ENCODE measurements around the gene AHRR. TPM values are rescaled to one million over a fixed set of nuclear protein-coding genes. Genes with fewer than 3 reads are reported as not detected.

The AHRR gene
- total and polyA plus RNA-seq, 8 donors: 0.63 to 47.8 (median 1.1) TPM; not detected in 1

DNA sequence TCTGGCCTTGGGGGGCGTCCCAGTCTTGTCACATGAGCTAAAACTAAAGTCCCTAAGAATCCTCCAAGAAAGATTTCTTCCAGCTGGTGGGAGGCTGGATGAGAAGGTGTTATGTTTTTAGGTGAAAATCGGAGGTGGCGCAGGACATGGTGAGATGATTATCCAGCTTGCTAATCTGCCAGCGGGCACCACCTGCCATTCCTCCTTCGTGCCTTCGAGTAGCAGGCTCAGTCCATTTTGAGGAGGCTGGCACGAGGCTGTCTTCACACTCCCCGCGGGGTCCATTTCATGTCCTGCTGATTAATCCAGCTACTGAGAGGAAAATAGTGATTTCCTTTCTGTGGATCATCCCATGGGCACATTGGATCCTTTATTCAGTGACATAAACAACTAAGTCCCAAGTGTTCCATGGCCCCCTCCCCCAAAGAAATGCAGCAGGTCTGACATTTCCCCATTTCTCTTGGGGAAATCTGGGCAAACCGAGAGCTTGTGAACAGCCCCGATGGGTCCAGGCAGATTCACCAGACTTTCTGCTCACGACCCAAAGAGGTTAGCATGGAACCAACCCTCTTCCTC, 83.2 kb downstream of the AHRR start:
- TF ChIP-seq POLR2A (IDR thresholded peaks at IDR 0.05) (no peak), POLR2AphosphoS5 (IDR thresholded peaks at IDR 0.05) (no peak), EP300 (IDR thresholded peaks at IDR 0.05) (no peak)
- TF ChIP-seq, protein P1, sequence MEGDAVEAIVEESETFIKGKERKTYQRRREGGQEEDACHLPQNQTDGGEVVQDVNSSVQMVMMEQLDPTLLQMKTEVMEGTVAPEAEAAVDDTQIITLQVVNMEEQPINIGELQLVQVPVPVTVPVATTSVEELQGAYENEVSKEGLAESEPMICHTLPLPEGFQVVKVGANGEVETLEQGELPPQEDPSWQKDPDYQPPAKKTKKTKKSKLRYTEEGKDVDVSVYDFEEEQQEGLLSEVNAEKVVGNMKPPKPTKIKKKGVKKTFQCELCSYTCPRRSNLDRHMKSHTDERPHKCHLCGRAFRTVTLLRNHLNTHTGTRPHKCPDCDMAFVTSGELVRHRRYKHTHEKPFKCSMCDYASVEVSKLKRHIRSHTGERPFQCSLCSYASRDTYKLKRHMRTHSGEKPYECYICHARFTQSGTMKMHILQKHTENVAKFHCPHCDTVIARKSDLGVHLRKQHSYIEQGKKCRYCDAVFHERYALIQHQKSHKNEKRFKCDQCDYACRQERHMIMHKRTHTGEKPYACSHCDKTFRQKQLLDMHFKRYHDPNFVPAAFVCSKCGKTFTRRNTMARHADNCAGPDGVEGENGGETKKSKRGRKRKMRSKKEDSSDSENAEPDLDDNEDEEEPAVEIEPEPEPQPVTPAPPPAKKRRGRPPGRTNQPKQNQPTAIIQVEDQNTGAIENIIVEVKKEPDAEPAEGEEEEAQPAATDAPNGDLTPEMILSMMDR (IDR thresholded peaks at IDR 0.05): no peak
- intact Hi-C loops (cut with DNase I; ENCODE audit: low total_unique reads): no loop called here
- Histone ChIP-seq H3K4me3 (no peak overlapping the region), H3K27ac (no peak overlapping the region), H3K9me3 (no peaks in the 10 kb centered on the region), H3K27me3 (peaks cover 0 to 17% (median 0%) of the 10 kb centered on the region in 3 donors), H3K36me3 (no peaks in the 10 kb centered on the region), H3K4me1 (peaks cover 3 to 11% (median 6%) of the 10 kb centered on the region in 4 donors)
- 84 to 91% (median 89%) methylated on average over 12 of the region's 12 CpGs for WGBS, 5 donors
- no peak for DNase-seq

DNA sequence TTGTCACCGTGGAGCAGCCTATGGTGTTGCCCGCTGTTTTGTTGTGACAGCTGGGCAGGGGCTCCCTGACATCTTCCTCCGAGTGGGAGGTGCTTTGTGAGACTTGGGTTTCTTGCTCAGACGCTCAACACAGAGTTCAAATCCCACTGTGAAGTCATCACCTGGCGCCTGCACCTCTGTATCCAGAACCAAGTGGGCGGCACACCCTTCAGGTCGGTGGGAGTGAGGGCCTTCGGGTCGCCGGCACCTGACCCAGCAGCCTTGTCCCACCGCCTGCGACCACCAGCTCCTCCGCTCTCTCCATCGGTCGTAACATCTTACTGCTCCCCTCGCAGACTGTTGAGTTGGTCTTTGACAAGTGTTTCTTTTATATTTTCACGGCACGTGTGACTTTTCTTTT, 83.9 kb downstream of the AHRR start:
- TF ChIP-seq POLR2A (IDR thresholded peaks at IDR 0.05) (no peak), POLR2AphosphoS5 (IDR thresholded peaks at IDR 0.05) (no peak)
- no peak overlapping the region for H3K4me3 ChIP-seq
- no peak overlapping the region for H3K27ac ChIP-seq
- DNase-seq: no peak
- intact Hi-C loops (cut with DNase I; ENCODE audit: low total_unique reads): no loop called here
- WGBS, 5 donors: 88 to 90% (median 89%) methylated on average over 14 to 18 of the region's 18 CpGs
- H3K27me3 ChIP-seq: peaks cover 0 to 11% (median 0%) of the 10 kb centered on the region in 3 donors
- peaks cover 0 to 4% (median 0%) of the 10 kb centered on the region in 4 donors for H3K4me1 ChIP-seq
- H3K36me3 ChIP-seq: no peaks in the 10 kb centered on the region
- H3K9me3 ChIP-seq: no peaks in the 10 kb centered on the region

DNA sequence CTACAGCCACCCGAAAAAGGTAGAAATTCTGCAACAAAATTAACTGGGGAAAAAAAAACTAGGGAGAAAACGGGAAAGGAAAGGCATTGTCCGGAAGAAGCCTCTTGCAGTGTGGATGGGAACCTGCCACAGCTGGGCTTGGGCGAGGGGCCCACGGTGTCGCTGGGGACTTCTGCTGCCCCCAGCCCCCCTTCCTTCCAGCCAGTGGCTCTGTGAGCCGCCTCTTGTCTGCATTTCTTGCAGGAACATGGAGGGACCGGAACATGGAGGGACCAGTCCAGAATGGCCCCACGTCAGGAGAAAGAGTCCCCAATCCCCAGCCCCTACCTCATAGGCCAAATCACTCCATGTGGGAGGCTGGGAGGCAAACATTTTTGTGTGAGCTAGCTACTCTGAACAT, 84.5 kb downstream of the AHRR start:
- H3K36me3 ChIP-seq: no peaks in the 10 kb centered on the region
- no peak overlapping the region for H3K4me3 ChIP-seq
- intact Hi-C loops (cut with DNase I; ENCODE audit: low total_unique reads): no loop called here
- no peaks in the 10 kb centered on the region for H3K4me1 ChIP-seq
- no peaks in the 10 kb centered on the region for H3K9me3 ChIP-seq
- WGBS, 5 donors: 81 to 91% (median 84%) methylated on average over 9 of the region's 9 CpGs
- H3K27ac ChIP-seq: no peak overlapping the region
- no peak for DNase-seq
- H3K27me3 ChIP-seq: peaks cover 0 to 7% (median 0%) of the 10 kb centered on the region in 3 donors
- TF ChIP-seq POLR2A (IDR thresholded peaks at IDR 0.05): no peak
- no peak for TF ChIP-seq POLR2AphosphoS5 (IDR thresholded peaks at IDR 0.05)
- TF ChIP-seq, protein P1 (IDR thresholded peaks at IDR 0.05): no peak
- TF ChIP-seq EP300 (IDR thresholded peaks at IDR 0.05): no peak

DNA sequence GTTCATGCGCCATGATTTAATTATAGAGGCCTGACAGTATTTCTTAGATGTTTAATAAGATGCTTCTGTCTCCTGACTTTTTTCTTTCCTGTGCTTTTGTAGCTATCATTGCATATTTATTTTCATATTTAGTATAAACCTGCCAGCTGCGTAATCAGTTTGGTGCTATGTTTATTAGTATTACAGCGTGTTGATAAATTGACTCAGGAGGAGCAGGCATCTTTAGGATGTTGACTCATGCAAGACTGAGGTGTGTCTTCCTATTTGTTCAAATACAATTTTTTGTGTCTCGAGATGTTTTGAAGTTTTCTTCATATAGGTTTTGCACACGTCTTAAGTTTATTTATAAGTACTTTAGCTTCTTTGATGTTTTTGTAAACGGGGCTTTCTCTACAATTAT, 85.5 kb downstream of the AHRR start:
- H3K4me1 ChIP-seq: no peaks in the 10 kb centered on the region
- H3K27me3 ChIP-seq: no peaks in the 10 kb centered on the region
- no peak overlapping the region for H3K4me3 ChIP-seq
- 69 to 77% (median 75%) methylated on average over 6 of the region's 6 CpGs for WGBS, 5 donors
- no peak for TF ChIP-seq EP300 (IDR thresholded peaks at IDR 0.05)
- TF ChIP-seq POLR2A (IDR thresholded peaks at IDR 0.05): no peak
- TF ChIP-seq, protein P1 (IDR thresholded peaks at IDR 0.05): no peak
- TF ChIP-seq POLR2AphosphoS5 (IDR thresholded peaks at IDR 0.05): no peak
- intact Hi-C loops (cut with DNase I; ENCODE audit: low total_unique reads): no loop called here
- DNase-seq: no peak
- H3K27ac ChIP-seq: no peak overlapping the region
- no peaks in the 10 kb centered on the region for H3K9me3 ChIP-seq
- no peaks in the 10 kb centered on the region for H3K36me3 ChIP-seq

DNA sequence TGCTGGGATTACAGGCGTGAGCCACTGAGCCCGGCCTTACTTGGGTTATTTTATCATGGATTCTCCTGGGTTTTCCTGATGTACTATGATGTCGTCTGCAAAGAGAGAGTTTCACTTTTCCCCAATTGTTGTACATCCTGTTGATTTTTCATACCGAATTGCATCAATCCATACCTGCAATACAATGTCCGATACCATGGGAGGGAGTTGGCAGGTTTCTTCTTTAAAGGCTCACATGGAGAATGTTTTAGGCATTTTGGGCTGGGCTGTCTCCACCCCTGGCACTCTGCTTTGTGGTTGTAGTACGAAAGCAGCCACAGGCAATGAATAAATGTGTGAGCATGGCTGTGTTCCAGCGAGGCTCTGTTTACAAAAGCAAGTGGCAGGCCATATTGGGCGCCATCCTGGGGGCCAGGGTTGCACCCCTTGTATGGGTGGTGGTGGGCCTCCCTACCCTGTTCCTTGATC, 86.3 kb downstream of the AHRR start:
- intact Hi-C loops (cut with DNase I; ENCODE audit: low total_unique reads): no loop called here
- H3K36me3 ChIP-seq: no peaks in the 10 kb centered on the region
- H3K9me3 ChIP-seq: no peaks in the 10 kb centered on the region
- no peaks in the 10 kb centered on the region for H3K4me1 ChIP-seq
- 58 to 69% (median 65%) methylated on average over 8 of the region's 8 CpGs for WGBS, 5 donors
- no peak overlapping the region for H3K4me3 ChIP-seq
- TF ChIP-seq, protein P1 (IDR thresholded peaks at IDR 0.05): no peak
- TF ChIP-seq POLR2AphosphoS5 (IDR thresholded peaks at IDR 0.05) (no peak), EP300 (IDR thresholded peaks at IDR 0.05) (no peak), POLR2A (IDR thresholded peaks at IDR 0.05) (no peak)
- H3K27ac ChIP-seq: no peak overlapping the region
- DNase-seq: peak in 1 of 2 donors; percentile 17
- H3K27me3 ChIP-seq: no peaks in the 10 kb centered on the region

All from stomach (tissue), 9 donors.